ENCODE measurements around the gene EDN2.
A peak's percentile ranks its signal among the peaks of the same experiment; 100 is the strongest.

- TF ChIP-seq, protein P1, sequence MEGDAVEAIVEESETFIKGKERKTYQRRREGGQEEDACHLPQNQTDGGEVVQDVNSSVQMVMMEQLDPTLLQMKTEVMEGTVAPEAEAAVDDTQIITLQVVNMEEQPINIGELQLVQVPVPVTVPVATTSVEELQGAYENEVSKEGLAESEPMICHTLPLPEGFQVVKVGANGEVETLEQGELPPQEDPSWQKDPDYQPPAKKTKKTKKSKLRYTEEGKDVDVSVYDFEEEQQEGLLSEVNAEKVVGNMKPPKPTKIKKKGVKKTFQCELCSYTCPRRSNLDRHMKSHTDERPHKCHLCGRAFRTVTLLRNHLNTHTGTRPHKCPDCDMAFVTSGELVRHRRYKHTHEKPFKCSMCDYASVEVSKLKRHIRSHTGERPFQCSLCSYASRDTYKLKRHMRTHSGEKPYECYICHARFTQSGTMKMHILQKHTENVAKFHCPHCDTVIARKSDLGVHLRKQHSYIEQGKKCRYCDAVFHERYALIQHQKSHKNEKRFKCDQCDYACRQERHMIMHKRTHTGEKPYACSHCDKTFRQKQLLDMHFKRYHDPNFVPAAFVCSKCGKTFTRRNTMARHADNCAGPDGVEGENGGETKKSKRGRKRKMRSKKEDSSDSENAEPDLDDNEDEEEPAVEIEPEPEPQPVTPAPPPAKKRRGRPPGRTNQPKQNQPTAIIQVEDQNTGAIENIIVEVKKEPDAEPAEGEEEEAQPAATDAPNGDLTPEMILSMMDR (conservative IDR thresholded peaks at IDR 0.05 in 1 of 2, IDR thresholded peaks at IDR 0.05 in 1 of 2; ENCODE audit: extremely low read depth in 1 of 2, insufficient read depth in 1 of 2, low read depth in 1 of 2, low read length in 2 of 2): peak; percentile 13 to 41
- TF ChIP-seq EZH2 (IDR thresholded peaks at IDR 0.05; ENCODE audit: borderline replicate concordance, low read length): no peak
Observed at GRCh38 chr1:41513383-41513735, 28.9 kb upstream of the EDN2 start.

Data from mammary epithelial cell (primary cell).